Measurements from ENCODE around the gene MAFB.

Gene MAFB

GRCh38 chr20:40678286-40678875 is 10.7 kb downstream of the MAFB start:
- no peak for DNase-seq (ENCODE audit: low read depth)
- TF ChIP-seq CTCF (conservative IDR thresholded peaks at IDR 0.05; ENCODE audit: control insufficient read depth, insufficient read depth, low read depth, low read length): no peak
- H3K4me3 ChIP-seq (ENCODE audit: control insufficient read depth, low read depth, low read length): no peak overlapping the region

GRCh38 chr20:40677343-40677924 is 11.6 kb downstream of the MAFB start:
- no peak for TF ChIP-seq CTCF (conservative IDR thresholded peaks at IDR 0.05; ENCODE audit: control insufficient read depth, insufficient read depth, low read depth, low read length)
- DNase-seq (ENCODE audit: low read depth): no peak
- H3K4me3 ChIP-seq (ENCODE audit: control insufficient read depth, low read depth, low read length): no peak overlapping the region

- DNase-seq (ENCODE audit: low read depth): no peak
- TF ChIP-seq CTCF (conservative IDR thresholded peaks at IDR 0.05; ENCODE audit: control insufficient read depth, insufficient read depth, low read depth, low read length): no peak
- no peak overlapping the region for H3K4me3 ChIP-seq (ENCODE audit: control insufficient read depth, low read depth, low read length)
Observed at GRCh38 chr20:40676491-40677269, 12.4 kb downstream of the MAFB start.

GRCh38 chr20:40675599-40676221 is 13.3 kb downstream of the MAFB start:
- no peak for DNase-seq (ENCODE audit: low read depth)
- TF ChIP-seq CTCF (conservative IDR thresholded peaks at IDR 0.05; ENCODE audit: control insufficient read depth, insufficient read depth, low read depth, low read length): no peak
- H3K4me3 ChIP-seq (ENCODE audit: control insufficient read depth, low read depth, low read length): no peak overlapping the region

GRCh38 chr20:40673442-40673841 is 15.6 kb downstream of the MAFB start:
- TF ChIP-seq CTCF (conservative IDR thresholded peaks at IDR 0.05; ENCODE audit: control insufficient read depth, insufficient read depth, low read depth, low read length): no peak
- no peak overlapping the region for H3K4me3 ChIP-seq (ENCODE audit: control insufficient read depth, low read depth, low read length)
- DNase-seq (ENCODE audit: low read depth): no peak

- DNase-seq (ENCODE audit: low read depth): no peak
- TF ChIP-seq CTCF (conservative IDR thresholded peaks at IDR 0.05; ENCODE audit: control insufficient read depth, insufficient read depth, low read depth, low read length): no peak
- H3K4me3 ChIP-seq (ENCODE audit: control insufficient read depth, low read depth, low read length): no peak overlapping the region
Observed at GRCh38 chr20:40672095-40672494, 16.9 kb downstream of the MAFB start.
